MM.1S (cell line): Measurements from ENCODE around the gene PSD2.

Source experiments
- DNase-seq: peaks from one replicate; pipeline ENCODE4 v3.0.0-alpha.2; 2015
- H2AFZ ChIP-seq: fragments of 300-600 bp; sonication (generic); 2 replicates; pipeline ENCODE4 v1.6.0; 2016; ENCODE audit warnings: antibody characterized with exemption, low read length
- H3F3A ChIP-seq: fragments of 300-600 bp; sonication (generic); 2 replicates; pipeline ENCODE4 v1.6.1; 2016; ENCODE audit warnings: mild to moderate bottlenecking, antibody characterized with exemption, low read length, moderate library complexity, mixed read lengths; ENCODE audit not compliant: insufficient read depth
- H3K27ac ChIP-seq: fragments of 300-600 bp; sonication (generic); 2 replicates; pipeline ENCODE4 v1.5.1; 2016; ENCODE audit warnings: mild to moderate bottlenecking, low read length
- H3K27me3 ChIP-seq: fragments of 300-600 bp; sonication (generic); replicated peaks from 2 replicates; pipeline ENCODE4 v1.6.0; 2016; ENCODE audit warnings: low read length; ENCODE audit not compliant: insufficient read depth
- H3K36me3 ChIP-seq: fragments of 300-600 bp; sonication (generic); replicated peaks from 2 replicates; pipeline ENCODE4 v1.6.1; 2016; ENCODE audit warnings: mild to moderate bottlenecking, low read length, mixed read lengths; ENCODE audit not compliant: insufficient read depth
- H3K4me1 ChIP-seq: fragments of 300-600 bp; sonication (generic); 2 replicates; pipeline ENCODE4 v1.6.1; 2016; ENCODE audit warnings: low read length, mixed read lengths
- H3K4me2 ChIP-seq: fragments of 300-600 bp; sonication (generic); 2 replicates; pipeline ENCODE4 v1.6.0; 2016; ENCODE audit warnings: low read depth, low read length
- H3K4me3 ChIP-seq: fragments of 300-600 bp; sonication (generic); 2 replicates; pipeline ENCODE4 v1.5.1; 2016; ENCODE audit warnings: low read length, mixed read lengths
- H3K79me2 ChIP-seq: fragments of 300-600 bp; sonication (generic); 2 replicates; pipeline ENCODE4 v1.6.1; 2016; ENCODE audit warnings: mixed run types, low read length, mixed read lengths
- H3K9ac ChIP-seq: fragments of 300-600 bp; sonication (generic); 2 replicates; pipeline ENCODE4 v1.6.1; 2016; ENCODE audit warnings: low read length, mixed read lengths
- H3K9me2 ChIP-seq: fragments of 300-600 bp; sonication (generic); replicated peaks from 2 replicates; pipeline ENCODE4 v1.6.1; 2016; ENCODE audit warnings: mild to moderate bottlenecking, low read length, mixed read lengths; ENCODE audit not compliant: insufficient read depth
- H3K9me3 ChIP-seq: fragments of 300-600 bp; sonication (generic); replicated peaks from 2 replicates; pipeline ENCODE4 v1.6.1; 2016; ENCODE audit warnings: mild to moderate bottlenecking, low read length, mixed read lengths; ENCODE audit not compliant: insufficient read depth
- H4K20me1 ChIP-seq: fragments of 300-600 bp; sonication (generic); 2 replicates; pipeline ENCODE4 v1.6.1; 2016; ENCODE audit warnings: mild to moderate bottlenecking, low read length, moderate library complexity, mixed read lengths; ENCODE audit not compliant: insufficient read depth
- CTCF ChIP-seq: fragments of 300-600 bp; sonication (generic); IDR thresholded peaks from 2 replicates; pipeline ENCODE4 v1.5.1; 2016; ENCODE audit warnings: antibody characterized with exemption, low read length, mixed read lengths
- EZH2 ChIP-seq: fragments of 300-600 bp; sonication (generic); optimal IDR thresholded peaks from 2 replicates; pipeline ENCODE3; 2017; ENCODE audit warnings: low read depth, mild to moderate bottlenecking, antibody characterized with exemption, low read length, mixed read lengths
- EZH2phosphoT487 ChIP-seq: fragments of 300-600 bp; sonication (generic); IDR thresholded peaks from 2 replicates; pipeline ENCODE4 v1.6.1; 2018; ENCODE audit warnings: antibody characterized with exemption, low read length

PSD2 gene

GRCh38 chr5:139842321-139842720 is 46.7 kb downstream of the PSD2 start:
- Histone ChIP-seq H3K36me3 (no peaks in the 10 kb centered on the region), H2AFZ (no peak overlapping the region), H3K27ac (no peak overlapping the region)

GRCh38 chr5:139843991-139844390 is 48.4 kb downstream of the PSD2 start:
- no peaks in the 10 kb centered on the region for H3K36me3 ChIP-seq
- no peak overlapping the region for H2AFZ ChIP-seq
- H3K79me2 ChIP-seq: no peaks in the 10 kb centered on the region
- peaks cover 47% of the 10 kb centered on the region for H3K27me3 ChIP-seq
- no peaks in the 10 kb centered on the region for H3K9me2 ChIP-seq
- no peak overlapping the region for H3K27ac ChIP-seq
- no peak for TF ChIP-seq EZH2phosphoT487
- H3K9ac ChIP-seq: no peak overlapping the region
- no peaks in the 10 kb centered on the region for H3F3A ChIP-seq
- no peak overlapping the region for H3K4me2 ChIP-seq
- no peaks in the 10 kb centered on the region for H3K4me1 ChIP-seq
- peak; percentile 10 for DNase-seq
- H3K9me3 ChIP-seq: no peaks in the 10 kb centered on the region
- no peak overlapping the region for H3K4me3 ChIP-seq
- H4K20me1 ChIP-seq: no peaks in the 10 kb centered on the region

More at GRCh38 chr5:139842321-139842720, 46.7 kb downstream of the PSD2 start:
- Histone ChIP-seq H3K4me2 (no peak overlapping the region), H4K20me1 (no peaks in the 10 kb centered on the region), H3F3A (no peaks in the 10 kb centered on the region), H3K9me3 (no peaks in the 10 kb centered on the region), H3K27me3 (peaks cover 41% of the 10 kb centered on the region), H3K4me1 (no peaks in the 10 kb centered on the region), H3K9me2 (no peaks in the 10 kb centered on the region), H3K4me3 (no peak overlapping the region), H3K79me2 (no peaks in the 10 kb centered on the region), H3K9ac (no peak overlapping the region)
- DNase-seq: no peak
- no peak for TF ChIP-seq EZH2
- TF ChIP-seq EZH2phosphoT487: no peak
- no peak for TF ChIP-seq CTCF

GRCh38 chr5:139844472-139845145 is 49.0 kb downstream of the PSD2 start:
- Histone ChIP-seq H3K9ac (no peak overlapping the region), H4K20me1 (no peaks in the 10 kb centered on the region), H3K4me3 (no peak overlapping the region), H3K36me3 (no peaks in the 10 kb centered on the region), H3K4me2 (no peak overlapping the region), H3F3A (no peaks in the 10 kb centered on the region), H3K27me3 (peaks cover 53% of the 10 kb centered on the region), H3K9me2 (no peaks in the 10 kb centered on the region), H3K4me1 (no peaks in the 10 kb centered on the region), H3K79me2 (no peaks in the 10 kb centered on the region), H3K9me3 (no peaks in the 10 kb centered on the region), H3K27ac (no peak overlapping the region), H2AFZ (no peak overlapping the region)
- DNase-seq: peak; percentile 59
- peak; percentile 74 for TF ChIP-seq CTCF
- TF ChIP-seq EZH2phosphoT487: no peak
- no peak for TF ChIP-seq EZH2
